H1 (cell line): ENCODE results near the gene POFUT2. TPM values are rescaled to one million over a fixed set of nuclear protein-coding genes. Genes with fewer than 3 reads are reported as not detected.

Source experiments
- CTCF ChIA-PET: fragments of 300-600 bp; sonication (Branson Sonifier 250); formaldehyde crosslinking; loops from one replicate; lab custom pipeline; 2021; ENCODE audit not compliant: partially characterized antibody; lab: Charles Lee
- POLR2A ChIA-PET: fragments of 300-600 bp; sonication (Branson Sonifier 250); formaldehyde crosslinking; loops from one replicate; lab custom pipeline; 2021; ENCODE audit warnings: inconsistent platforms; ENCODE audit not compliant: partially characterized antibody; lab: Charles Lee
- DNase-seq, 2 experiments: peaks; one replicate each; pipeline versions ENCODE4 v3.0.0 to v3.0.0-alpha.2; 2010 to 2022; ENCODE audit warnings: low spot score in 2 of 2, low read depth in 1 of 2, mixed read lengths in 1 of 2
- FAIRE-seq: peaks from 2 replicates; lab custom pipeline; 2011; peaks lifted over from hg19 to GRCh38; lab: Jason Lieb, UNC
- H2AFZ ChIP-seq: 2 replicates; pipeline ENCODE4 v1.8.1; 2012; ENCODE audit warnings: low read length, inconsistent platforms
- H2AK5ac ChIP-seq: 2 replicates; pipeline ENCODE4 v1.6.1; 2013; ENCODE audit warnings: low read depth, low read length
- H2BK120ac ChIP-seq: replicated peaks from 2 replicates; pipeline ENCODE3; 2013; ENCODE audit warnings: low read depth, low read length, inconsistent platforms
- H2BK12ac ChIP-seq: 2 replicates; pipeline ENCODE4 v1.6.1; 2013; ENCODE audit warnings: low read depth, low read length
- H2BK15ac ChIP-seq: 2 replicates; pipeline ENCODE4 v1.6.1; 2013; ENCODE audit warnings: low read length
- H2BK20ac ChIP-seq: 2 replicates; pipeline ENCODE4 v1.6.1; 2013; ENCODE audit warnings: low read length
- H2BK5ac ChIP-seq: 2 replicates; pipeline ENCODE4 v1.6.1; 2013; ENCODE audit warnings: low read depth, low read length
- H3K14ac ChIP-seq: 2 replicates; pipeline ENCODE4 v1.6.1; 2013; ENCODE audit warnings: inconsistent platforms; ENCODE audit not compliant: insufficient read length
- H3K18ac ChIP-seq: 2 replicates; pipeline ENCODE4 v1.6.1; 2013; ENCODE audit warnings: low read length; ENCODE audit errors: extremely low read depth
- H3K23ac ChIP-seq: 2 replicates; pipeline ENCODE4 v1.6.1; 2013; ENCODE audit warnings: inconsistent platforms; ENCODE audit not compliant: insufficient read length
- H3K23me2 ChIP-seq: 2 replicates; pipeline ENCODE4 v1.6.1; 2013; ENCODE audit warnings: low read depth, low read length
- H3K27ac ChIP-seq: 2 replicates; pipeline ENCODE4 v1.6.1; 2011; ENCODE audit warnings: low read depth, low read length, inconsistent platforms
- H3K27me3 ChIP-seq, 4 experiments: replicated peaks in 1 of 4; 1 replicate in 1 of 4; 2 replicates in 3 of 4; pipeline versions ENCODE4 v1.6.1 to v1.8.1; 2011 to 2013; ENCODE audit warnings: low read length in 3 of 4, mild to moderate bottlenecking in 3 of 4, inconsistent platforms in 2 of 4, mixed read lengths in 2 of 4, moderate library complexity in 1 of 4; ENCODE audit not compliant: control insufficient read depth in 3 of 4, insufficient read depth in 3 of 4; ENCODE audit errors: extremely low read depth in 1 of 4
- H3K36me3 ChIP-seq, 4 experiments: 2 replicates each; pipeline versions ENCODE4 v1.6.1 to v1.8.1; 2011 to 2013; ENCODE audit warnings: mild to moderate bottlenecking in 4 of 4, low read length in 3 of 4, moderate library complexity in 2 of 4, control low read depth in 1 of 4, inconsistent platforms in 1 of 4; ENCODE audit not compliant: insufficient read depth in 4 of 4, control insufficient read depth in 2 of 4
- H3K4ac ChIP-seq: replicated peaks from 2 replicates; pipeline ENCODE3; 2013; ENCODE audit warnings: low read length, low read depth, mixed read lengths, inconsistent platforms; ENCODE audit not compliant: insufficient read length
- H3K4me1 ChIP-seq, 4 experiments: replicated peaks in 1 of 4; 1 replicate in 1 of 4; 2 replicates in 3 of 4; pipeline versions ENCODE4 v1.6.1 to v1.8.1; 2011 to 2013; ENCODE audit warnings: low read length in 3 of 4, inconsistent platforms in 2 of 4, mixed read lengths in 1 of 4; ENCODE audit not compliant: insufficient read depth in 4 of 4, control insufficient read depth in 3 of 4
- H3K4me2 ChIP-seq, 2 experiments: 2 replicates each; pipeline versions ENCODE4 v1.6.1 to v1.8.1; 2011 to 2013; ENCODE audit warnings: low read depth in 2 of 2, low read length in 2 of 2, control low read depth in 1 of 2, inconsistent platforms in 1 of 2, mild to moderate bottlenecking in 1 of 2; ENCODE audit not compliant: insufficient read depth in 1 of 2
- H3K4me3 ChIP-seq, 4 experiments: fragments of 200-600, 300-600 bp in 1 of 4; sonication (generic), shearing (Covaris generic), sonication (Bioruptor Twin) in 1 of 4; 2 replicates each; pipeline versions ENCODE4 v1.5.1 to v1.8.1; 2011 to 2016; ENCODE audit warnings: low read length in 4 of 4, low read depth in 3 of 4, control low read depth in 2 of 4, inconsistent platforms in 2 of 4, mild to moderate bottlenecking in 2 of 4, mixed read lengths in 1 of 4, moderate library complexity in 1 of 4; ENCODE audit not compliant: insufficient read depth in 2 of 4; ENCODE audit errors: extremely low read depth in 1 of 4
- H3K56ac ChIP-seq: replicated peaks from 2 replicates; pipeline ENCODE3; 2013; ENCODE audit warnings: low read depth, mild to moderate bottlenecking, mixed read lengths, low read length, inconsistent platforms; ENCODE audit not compliant: insufficient read length
- H3K79me1 ChIP-seq: 2 replicates; pipeline ENCODE4 v1.6.1; 2013; ENCODE audit warnings: low read depth, low read length, control low read depth
- H3K79me2 ChIP-seq, 2 experiments: 2 replicates each; pipeline versions ENCODE4 v1.6.1 to v1.8.1; 2012 to 2013; ENCODE audit warnings: low read length in 2 of 2, mild to moderate bottlenecking in 2 of 2, inconsistent platforms in 1 of 2; ENCODE audit not compliant: insufficient read depth in 2 of 2, control insufficient read depth in 1 of 2
- H3K9ac ChIP-seq, 4 experiments: replicated peaks in 1 of 4; 1 replicate in 1 of 4; 2 replicates in 3 of 4; pipeline versions ENCODE4 v1.6.1 to v1.8.1; 2011 to 2013; ENCODE audit warnings: low read depth in 3 of 4, low read length in 3 of 4, control low read depth in 2 of 4, mild to moderate bottlenecking in 2 of 4, moderate library complexity in 2 of 4, inconsistent platforms in 1 of 4; ENCODE audit errors: extremely low read depth in 1 of 4
- H3K9me3 ChIP-seq, 2 experiments: 2 replicates each; pipeline versions ENCODE4 v1.6.1 to v1.8.1; 2012 to 2013; ENCODE audit warnings: mild to moderate bottlenecking in 2 of 2, moderate library complexity in 2 of 2, control low read depth in 1 of 2, inconsistent platforms in 1 of 2, low read depth in 1 of 2, low read length in 1 of 2, mixed read lengths in 1 of 2; ENCODE audit not compliant: insufficient read depth in 2 of 2
- H4K20me1 ChIP-seq, 2 experiments: replicated peaks in 1 of 2; 2 replicates each; pipeline versions ENCODE3 to v1.8.1; 2011 to 2013; ENCODE audit warnings: inconsistent platforms in 2 of 2, low read length in 2 of 2, mild to moderate bottlenecking in 1 of 2; ENCODE audit not compliant: insufficient read depth in 2 of 2, control insufficient read depth in 1 of 2
- H4K5ac ChIP-seq: 2 replicates; pipeline ENCODE4 v1.6.1; 2013; ENCODE audit warnings: low read length, low read depth, mixed read lengths, inconsistent platforms; ENCODE audit not compliant: insufficient read length
- H4K8ac ChIP-seq: 2 replicates; pipeline ENCODE4 v1.8.0; 2013; ENCODE audit warnings: mild to moderate bottlenecking, moderate library complexity, low read length, inconsistent platforms; ENCODE audit not compliant: insufficient read depth; ENCODE audit errors: extremely low read depth
- H4K91ac ChIP-seq: replicated peaks from 2 replicates; pipeline ENCODE3; 2013; ENCODE audit warnings: low read length, mixed read lengths, inconsistent platforms; ENCODE audit not compliant: insufficient read length
- CREB1 ChIP-seq: IDR thresholded peaks from 2 replicates; pipeline ENCODE4 v1.6.1; 2012; ENCODE audit warnings: inconsistent platforms
- FOSL1 ChIP-seq: IDR thresholded peaks from 2 replicates; pipeline ENCODE4 v1.6.1; 2011; ENCODE audit warnings: mild to moderate bottlenecking, low read depth, low read length, moderate library complexity; ENCODE audit not compliant: insufficient read depth
- GTF2F1 ChIP-seq: IDR thresholded peaks from 2 replicates; pipeline ENCODE4 v1.6.1; 2012; ENCODE audit warnings: low read depth, low read length, improper control_type of control experiment, borderline replicate concordance
- KDM5A ChIP-seq: fragments of 200-600 bp; IDR thresholded peaks from 2 replicates; pipeline ENCODE4 v1.7.1; 2012; ENCODE audit warnings: mild to moderate bottlenecking, low read length, inconsistent platforms, mixed read lengths
- NANOG ChIP-seq: IDR thresholded peaks from 2 replicates; pipeline ENCODE4 v1.6.1; 2011; ENCODE audit warnings: low read length, low read depth, mild to moderate bottlenecking, inconsistent platforms; ENCODE audit not compliant: insufficient read depth, poor library complexity, severe bottlenecking
- RFX5 ChIP-seq: IDR thresholded peaks from 2 replicates; pipeline ENCODE4 v1.6.1; 2011; ENCODE audit warnings: low read depth, low read length, improper control_type of control experiment, borderline replicate concordance
- SIRT6 ChIP-seq: IDR thresholded peaks from one replicate; pipeline ENCODE4 v1.7.1; 2012; ENCODE audit warnings: low read length, inconsistent platforms
- SUZ12 ChIP-seq: fragments of 200-600 bp; sonication (generic); IDR thresholded peaks from 2 replicates; pipeline ENCODE4 v1.6.1; 2012; ENCODE audit warnings: mild to moderate bottlenecking, inconsistent platforms, low read length, moderate library complexity, mixed read lengths
- TAF1 ChIP-seq: IDR thresholded peaks from 2 replicates; pipeline ENCODE4 v1.6.1; 2011; ENCODE audit warnings: mild to moderate bottlenecking, low read depth, low read length
- TEAD4 ChIP-seq: IDR thresholded peaks from 2 replicates; pipeline ENCODE4 v1.6.1; 2012; ENCODE audit warnings: low read depth, low read length, inconsistent platforms, mixed read lengths
- WGBS, 2 experiments: shearing (Covaris generic) in 1 of 2; methylation state at CpG; one replicate each; pipeline versions ENCODE4 v1.1.6 to v1.1.7; 2013 to 2015; ENCODE audit warnings: low lambda C conversion rate in 2 of 2, mixed read lengths in 2 of 2, inconsistent platforms in 1 of 2, low coverage in 1 of 2, missing lambda C conversion rate in 1 of 2; ENCODE audit not compliant: insufficient replicate concordance in 2 of 2, insufficient coverage in 1 of 2, insufficient read length in 1 of 2; ENCODE audit errors: extremely low coverage in 1 of 2, missing lambda C conversion rate in 1 of 2; 5-methylcytosine and 5-hydroxymethylcytosine counted together
- polyA plus RNA-seq, 7 experiments: library from polyadenylated mRNA; depleted of rRNA in 3 of 7; stranded (reverse) in 5 of 7; unstranded in 2 of 7; fragments of >200 nt in 5 of 7; fragments of 200-250 nt in 2 of 7; gene quantifications; 1 replicate in 5 of 7; 2 replicates in 1 of 7; 4 replicates in 1 of 7; pipeline versions ENCODE4 v1.2.1 to v1.2.3, GENCODE V29; 2011 to 2013; ENCODE audit warnings: missing spikeins in 2 of 7, mixed read lengths in 2 of 7
- total RNA-seq: library from RNA; stranded (reverse); fragmentation: NEBNext Ultra II Directional; extraction: Animal tissue kit (Norgen Biotek cat#: 25700); gene quantifications from 2 replicates; pipeline ENCODE4 v1.2.1, GENCODE V29; 2021
- TF ChIP-seq, protein P1 (sequence below): IDR thresholded peaks from 2 replicates; pipeline ENCODE4 v1.6.1; 2011; ENCODE audit warnings: low read depth, mild to moderate bottlenecking, low read length; ENCODE audit not compliant: insufficient read depth

The POFUT2 gene
- total and polyA plus RNA-seq, 2 of the 8 experiments (the other 6 are each of a cell fraction or from before 2014, with no cell fraction given), result 13.7 to 32.1 TPM

- Histone ChIP-seq H3K36me3 (peaks cover 14 to 58% (median 50%) of the 10 kb centered on the region in 4 experiments), H3K18ac (no peak overlapping the region), H3K14ac (no peak overlapping the region), H2AFZ (no peak overlapping the region), H2BK12ac (no peak overlapping the region), H2BK5ac (no peak overlapping the region), H3K56ac (no peak overlapping the region), H3K79me2 (peaks cover 0 to 26% of the 10 kb centered on the region in 2 experiments; a peak in 2 of 4 replicates), H2BK15ac (no peak overlapping the region), H3K4me3 (no peak overlapping the region), H2BK20ac (no peak overlapping the region), H3K79me1 (peaks cover 6% of the 10 kb centered on the region), H3K4me2 (no peak overlapping the region), H3K23ac (no peak overlapping the region), H3K27me3 (no peaks in the 10 kb centered on the region), H3K4me1 (no peaks in the 10 kb centered on the region), H4K20me1 (peaks cover 6 to 16% of the 10 kb centered on the region in 2 experiments), H2AK5ac (no peak overlapping the region), H3K4ac (no peak overlapping the region), H4K8ac (no peak overlapping the region), H3K9me3 (0 out of 4 replicates have a peak, but pooled peaks cover 0 to 2% of the 10 kb centered on the region in 2 experiments), H2BK120ac (no peak overlapping the region), H4K5ac (no peak overlapping the region), H3K9ac (no peak overlapping the region), H4K91ac (no peak overlapping the region), H3K23me2 (no peaks in the 10 kb centered on the region), H3K27ac (no peak overlapping the region)
- ChIA-PET POLR2A (interaction anchor here (1.2 to 2.1 kb wide), 4 partner anchors 9 to 18 kb away, joined by 3 to 5 read pairs (median 3); partner anchors contain the start of gene POFUT2), CTCF (interaction anchor here (0.7 to 3.0 kb wide), 10 partner anchors 8 to 254 kb away, joined by 3 to 16 read pairs (median 3); no protein-coding TSS in a partner anchor)
- DNase-seq, result no peak
- WGBS, 2 experiments, result 93% methylated on average over 38 of the region's 48 CpGs; no CpG with 5 or more reads in 1 of the 2 experiments
- no peak for FAIRE-seq
- no peak for TF ChIP-seq RFX5
- TF ChIP-seq GTF2F1, result no peak
- TF ChIP-seq SUZ12, result no peak
- no peak for TF ChIP-seq KDM5A
- TF ChIP-seq CREB1, result no peak
- TF ChIP-seq, protein P1, sequence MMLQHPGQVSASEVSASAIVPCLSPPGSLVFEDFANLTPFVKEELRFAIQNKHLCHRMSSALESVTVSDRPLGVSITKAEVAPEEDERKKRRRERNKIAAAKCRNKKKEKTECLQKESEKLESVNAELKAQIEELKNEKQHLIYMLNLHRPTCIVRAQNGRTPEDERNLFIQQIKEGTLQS, result no peak
- TF ChIP-seq NANOG, result no peak
- no peak for TF ChIP-seq TAF1
- TF ChIP-seq TEAD4, result no peak
- no peak for TF ChIP-seq SIRT6
- TF ChIP-seq FOSL1, result no peak
Measured at GRCh38 chr21:45277101-45278045, 10.3 kb downstream of the POFUT2 start.
